A549 (cell line): ENCODE data around the gene HOXA2.

ENCODE experiments used
- GATA3 ChIP-seq: IDR thresholded peaks from 2 replicates; pipeline ENCODE4 v1.6.1; 2012; ENCODE audit warnings: borderline replicate concordance
- NPAS2 ChIP-seq: fragments of 250-450 bp; sonication (Bioruptor Pico); IDR thresholded peaks from 2 replicates; pipeline ENCODE4 v1.8.0; 2022; ENCODE audit warnings: mild to moderate bottlenecking, moderate library complexity, borderline replicate concordance
- POLR2A ChIP-seq: IDR thresholded peaks from 2 replicates; pipeline ENCODE4 v1.6.1; 2012; ENCODE audit warnings: mild to moderate bottlenecking, low read length
- TF ChIP-seq, protein P1 (sequence below): fragments of 450-650 bp; IDR thresholded peaks from 2 replicates; pipeline ENCODE4 v1.6.1; 2014; ENCODE audit warnings: antibody characterized with exemption

GRCh38 chr7:27108390-27109127 lies 6.1 kb upstream of the HOXA2 start:
- TF ChIP-seq, protein P1, sequence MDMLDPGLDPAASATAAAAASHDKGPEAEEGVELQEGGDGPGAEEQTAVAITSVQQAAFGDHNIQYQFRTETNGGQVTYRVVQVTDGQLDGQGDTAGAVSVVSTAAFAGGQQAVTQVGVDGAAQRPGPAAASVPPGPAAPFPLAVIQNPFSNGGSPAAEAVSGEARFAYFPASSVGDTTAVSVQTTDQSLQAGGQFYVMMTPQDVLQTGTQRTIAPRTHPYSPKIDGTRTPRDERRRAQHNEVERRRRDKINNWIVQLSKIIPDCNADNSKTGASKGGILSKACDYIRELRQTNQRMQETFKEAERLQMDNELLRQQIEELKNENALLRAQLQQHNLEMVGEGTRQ, result no peak
- TF ChIP-seq NPAS2 (CRISPR knock-in tag) (no peak), POLR2A (no peak), GATA3 (no peak)
